Keratinocyte (primary cell): ENCODE results near the gene ANO8.

Experiments
- CTCF ChIP-seq, 3 experiments: IDR thresholded peaks in 1 of 3; conservative IDR thresholded peaks in 1 of 3; optimal IDR thresholded peaks in 1 of 3; 2 replicates in 2 of 3; 3 replicates in 1 of 3; pipeline versions ENCODE3 to v1.5.1; 2011; ENCODE audit warnings: low read length in 3 of 3, mild to moderate bottlenecking in 3 of 3, moderate library complexity in 2 of 3, control low read depth in 1 of 3, inconsistent platforms in 1 of 3; ENCODE audit not compliant: insufficient read depth in 2 of 3; ENCODE audit errors: extremely low read depth in 1 of 3
- EZH2 ChIP-seq: IDR thresholded peaks from one replicate; pipeline ENCODE4 v1.6.1; 2012; ENCODE audit warnings: inconsistent platforms, mild to moderate bottlenecking, low read length, moderate library complexity

- TF ChIP-seq CTCF (optimal IDR thresholded peaks at IDR 0.05 in 1 of 3, IDR thresholded peaks at IDR 0.05 in 1 of 3, conservative IDR thresholded peaks at IDR 0.05 in 1 of 3; ENCODE audit: extremely low read depth in 1 of 3, insufficient read depth in 2 of 3, low read length in 3 of 3): no peak
- TF ChIP-seq EZH2: no peak
Measured at GRCh38 chr19:17336872-17337674, 2.4 kb upstream of the ANO8 start, which contains the start of gene GTPBP3.
